Panc1 (cell line): Measurements from ENCODE around the gene ULBP3. TPM values are rescaled to one million over a fixed set of nuclear protein-coding genes. Genes with fewer than 3 reads are reported as not detected.

Experiments
- ATAC-seq: fragments of 200-7000 bp; cut with Tn5 transposase; 2 replicates; pipeline ENCODE4 v1.9.1; 2020; ENCODE audit warnings: mild to moderate bottlenecking, moderate library complexity
- BruUV-seq: library from RNA; stranded (reverse); fragments of 400-500 nt; replicated peaks from 2 replicates; lab custom pipeline; 2021; lab: Mats Ljungman, UMichigan
- CTCF ChIA-PET: fragments of 300-600 bp; sonication (Branson Sonifier 250); formaldehyde crosslinking; loops from one replicate; lab custom pipeline; 2022; ENCODE audit warnings: antibody characterized with exemption; lab: Charles Lee
- POLR2A ChIA-PET: fragments of 300-600 bp; sonication (Branson Sonifier 250); formaldehyde crosslinking; loops from one replicate; lab custom pipeline; 2022; ENCODE audit warnings: antibody characterized with exemption; lab: Charles Lee
- DNase-seq: peaks from one replicate; pipeline ENCODE4 v3.0.0-alpha.2; 2010; ENCODE audit warnings: low read depth, low spot score
- H3K27ac ChIP-seq: 2 replicates; pipeline ENCODE4 v1.5.1; 2011; ENCODE audit warnings: mild to moderate bottlenecking, low read length, inconsistent platforms
- H3K27me3 ChIP-seq: fragments of 200-500 bp; sonication (Bioruptor generic); 2 replicates; pipeline ENCODE4 v1.6.0; 2014; ENCODE audit warnings: low read length, inconsistent platforms; ENCODE audit not compliant: control insufficient read depth, insufficient read depth
- H3K36me3 ChIP-seq: fragments of 200-500 bp; sonication (Bioruptor generic); 2 replicates; pipeline ENCODE4 v1.5.1; 2014; ENCODE audit warnings: inconsistent platforms, mild to moderate bottlenecking, low read length, moderate library complexity; ENCODE audit not compliant: control insufficient read depth, insufficient read depth
- H3K4me1 ChIP-seq: 2 replicates; pipeline ENCODE4 v1.5.1; 2011; ENCODE audit warnings: inconsistent platforms, mild to moderate bottlenecking, low read length, moderate library complexity; ENCODE audit not compliant: control insufficient read depth, insufficient read depth
- H3K4me3 ChIP-seq, 2 experiments: 2 replicates each; pipeline ENCODE4 v1.5.1; 2011 to 2012; ENCODE audit warnings: low read depth in 2 of 2, low read length in 2 of 2, mild to moderate bottlenecking in 2 of 2, inconsistent platforms in 1 of 2, moderate library complexity in 1 of 2
- H3K9me3 ChIP-seq: fragments of 200-500 bp; sonication (Bioruptor generic); 2 replicates; pipeline ENCODE4 v1.5.1; 2014; ENCODE audit warnings: low read depth, mild to moderate bottlenecking, inconsistent platforms, low read length, moderate library complexity; ENCODE audit not compliant: control insufficient read depth, insufficient read depth
- POLR2AphosphoS5 ChIP-seq: IDR thresholded peaks from 2 replicates; pipeline ENCODE4 v1.6.1; 2012; ENCODE audit warnings: mild to moderate bottlenecking, low read depth, low read length, moderate library complexity
- SIN3A ChIP-seq: IDR thresholded peaks from 2 replicates; pipeline ENCODE4 v1.6.1; 2012; ENCODE audit warnings: low read depth, mild to moderate bottlenecking, low read length, moderate library complexity, borderline replicate concordance; ENCODE audit not compliant: insufficient read depth
- TCF7L2 ChIP-seq: IDR thresholded peaks from 2 replicates; pipeline ENCODE4 v1.6.1; 2011; ENCODE audit warnings: mild to moderate bottlenecking, low read depth, low read length, inconsistent platforms
- in situ Hi-C: cut with HindIII; loops from 2 replicates; pipeline ENCODE4 v1.10.0; 2016; ENCODE audit warnings: low sequenced_read_pairs, low pct_unique_long_range_greater_than_20kb
- intact Hi-C: fragments of 100-400 bp; cut with micrococcal nuclease; formaldehyde crosslinking; loops from one replicate; pipeline ENCODE4 v1.10.0; 2022; ENCODE audit not compliant: unreplicated experiment
- total RNA-seq: library from RNA; stranded (reverse); gene quantifications from one replicate; pipeline ENCODE4 v1.2.1, GENCODE V29; 2021; ENCODE audit not compliant: unreplicated experiment
- TF ChIP-seq, protein P1 (sequence below), 2 experiments: IDR thresholded peaks; 2 replicates each; pipeline ENCODE4 v1.6.1; 2011 to 2012; ENCODE audit warnings: low read depth in 2 of 2, control low read depth in 1 of 2, low read length in 1 of 2, mild to moderate bottlenecking in 1 of 2, moderate library complexity in 1 of 2; ENCODE audit not compliant: insufficient read depth in 1 of 2
- TF ChIP-seq, protein P2 (sequence below): fragments of 450-650 bp; IDR thresholded peaks from 2 replicates; pipeline ENCODE4 v1.5.1; 2017; ENCODE audit warnings: mild to moderate bottlenecking

ULBP3 gene
- total RNA-seq, 1 experiment from 2014 or later, result 2.4 TPM

DNA sequence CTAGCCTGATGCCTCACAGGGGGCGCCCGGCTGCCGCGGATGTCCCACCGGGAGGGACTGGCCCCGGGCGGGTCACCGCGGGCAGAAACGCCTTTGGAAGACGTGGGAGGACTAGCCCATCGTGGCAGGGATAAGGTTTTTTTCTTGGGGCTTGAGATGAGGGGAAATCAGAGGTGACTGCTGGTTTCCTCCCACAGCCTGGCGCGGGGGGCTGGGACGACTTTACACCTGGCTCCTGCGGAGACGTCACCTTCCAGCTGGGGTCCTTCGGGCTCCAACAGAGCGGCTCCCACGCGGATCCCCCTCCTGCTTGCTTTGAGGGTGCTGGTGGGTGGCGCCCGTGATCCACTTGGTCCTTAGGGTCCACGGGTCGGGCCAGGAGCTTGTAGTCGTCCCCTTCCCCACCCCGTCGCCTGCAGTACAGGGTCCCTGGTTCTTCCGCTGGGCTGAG lies 11.4 kb downstream of the ULBP3 start:
- in situ Hi-C loops, result no loop called here
- no TSS peak for BruUV-seq

DNA sequence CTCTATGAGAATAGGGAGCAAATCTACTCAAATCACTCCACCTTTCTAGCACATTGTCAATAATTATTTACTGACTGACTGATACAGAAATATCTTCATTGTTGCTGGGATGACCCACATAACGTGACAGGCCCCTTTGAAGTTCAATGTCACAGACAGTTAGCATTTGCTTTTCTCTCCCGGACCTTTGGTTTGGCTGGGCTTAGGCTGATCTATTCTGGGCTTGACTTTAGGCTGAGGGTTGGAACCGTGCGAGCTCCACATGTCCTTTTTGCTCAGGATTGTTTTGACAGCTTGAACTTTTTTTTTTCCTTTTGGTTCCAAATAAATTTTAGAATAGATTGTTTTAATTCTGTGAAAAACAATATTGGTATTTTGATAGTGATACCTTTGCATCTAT lies 12.0 kb downstream of the ULBP3 start:
- Histone ChIP-seq H3K9me3 (no peaks in the 10 kb centered on the region), H3K4me3 (no peak overlapping the region), H3K27me3 (peaks cover 18% of the 10 kb centered on the region), H3K36me3 (no peaks in the 10 kb centered on the region), H3K4me1 (no peaks in the 10 kb centered on the region), H3K27ac (no peak overlapping the region)
- DNase-seq (no peak), ATAC-seq (no peak)
- intact Hi-C loops (no loop called here), in situ Hi-C loops (no loop called here)
- BruUV-seq, result no TSS peak
- ChIA-PET CTCF (no interaction called here), POLR2A (interaction anchor here (0.5 to 0.7 kb wide), 3 partner anchors 490 to 851 kb away, joined by 3 to 6 read pairs (median 6); no protein-coding TSS in a partner anchor)
- TF ChIP-seq, protein P1, sequence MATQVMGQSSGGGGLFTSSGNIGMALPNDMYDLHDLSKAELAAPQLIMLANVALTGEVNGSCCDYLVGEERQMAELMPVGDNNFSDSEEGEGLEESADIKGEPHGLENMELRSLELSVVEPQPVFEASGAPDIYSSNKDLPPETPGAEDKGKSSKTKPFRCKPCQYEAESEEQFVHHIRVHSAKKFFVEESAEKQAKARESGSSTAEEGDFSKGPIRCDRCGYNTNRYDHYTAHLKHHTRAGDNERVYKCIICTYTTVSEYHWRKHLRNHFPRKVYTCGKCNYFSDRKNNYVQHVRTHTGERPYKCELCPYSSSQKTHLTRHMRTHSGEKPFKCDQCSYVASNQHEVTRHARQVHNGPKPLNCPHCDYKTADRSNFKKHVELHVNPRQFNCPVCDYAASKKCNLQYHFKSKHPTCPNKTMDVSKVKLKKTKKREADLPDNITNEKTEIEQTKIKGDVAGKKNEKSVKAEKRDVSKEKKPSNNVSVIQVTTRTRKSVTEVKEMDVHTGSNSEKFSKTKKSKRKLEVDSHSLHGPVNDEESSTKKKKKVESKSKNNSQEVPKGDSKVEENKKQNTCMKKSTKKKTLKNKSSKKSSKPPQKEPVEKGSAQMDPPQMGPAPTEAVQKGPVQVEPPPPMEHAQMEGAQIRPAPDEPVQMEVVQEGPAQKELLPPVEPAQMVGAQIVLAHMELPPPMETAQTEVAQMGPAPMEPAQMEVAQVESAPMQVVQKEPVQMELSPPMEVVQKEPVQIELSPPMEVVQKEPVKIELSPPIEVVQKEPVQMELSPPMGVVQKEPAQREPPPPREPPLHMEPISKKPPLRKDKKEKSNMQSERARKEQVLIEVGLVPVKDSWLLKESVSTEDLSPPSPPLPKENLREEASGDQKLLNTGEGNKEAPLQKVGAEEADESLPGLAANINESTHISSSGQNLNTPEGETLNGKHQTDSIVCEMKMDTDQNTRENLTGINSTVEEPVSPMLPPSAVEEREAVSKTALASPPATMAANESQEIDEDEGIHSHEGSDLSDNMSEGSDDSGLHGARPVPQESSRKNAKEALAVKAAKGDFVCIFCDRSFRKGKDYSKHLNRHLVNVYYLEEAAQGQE (IDR thresholded peaks at IDR 0.05; ENCODE audit: insufficient read depth in 1 of 2, low read depth in 2 of 2, low read length in 1 of 2), result no peak
- TF ChIP-seq SIN3A (no peak), TCF7L2 (no peak), POLR2AphosphoS5 (no peak)
- TF ChIP-seq, protein P2, sequence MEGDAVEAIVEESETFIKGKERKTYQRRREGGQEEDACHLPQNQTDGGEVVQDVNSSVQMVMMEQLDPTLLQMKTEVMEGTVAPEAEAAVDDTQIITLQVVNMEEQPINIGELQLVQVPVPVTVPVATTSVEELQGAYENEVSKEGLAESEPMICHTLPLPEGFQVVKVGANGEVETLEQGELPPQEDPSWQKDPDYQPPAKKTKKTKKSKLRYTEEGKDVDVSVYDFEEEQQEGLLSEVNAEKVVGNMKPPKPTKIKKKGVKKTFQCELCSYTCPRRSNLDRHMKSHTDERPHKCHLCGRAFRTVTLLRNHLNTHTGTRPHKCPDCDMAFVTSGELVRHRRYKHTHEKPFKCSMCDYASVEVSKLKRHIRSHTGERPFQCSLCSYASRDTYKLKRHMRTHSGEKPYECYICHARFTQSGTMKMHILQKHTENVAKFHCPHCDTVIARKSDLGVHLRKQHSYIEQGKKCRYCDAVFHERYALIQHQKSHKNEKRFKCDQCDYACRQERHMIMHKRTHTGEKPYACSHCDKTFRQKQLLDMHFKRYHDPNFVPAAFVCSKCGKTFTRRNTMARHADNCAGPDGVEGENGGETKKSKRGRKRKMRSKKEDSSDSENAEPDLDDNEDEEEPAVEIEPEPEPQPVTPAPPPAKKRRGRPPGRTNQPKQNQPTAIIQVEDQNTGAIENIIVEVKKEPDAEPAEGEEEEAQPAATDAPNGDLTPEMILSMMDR, result no peak

More for the DNA sequence above, 11.4 kb downstream of the ULBP3 start:
- Histone ChIP-seq H3K4me1 (no peaks in the 10 kb centered on the region), H3K27me3 (peaks cover 18% of the 10 kb centered on the region), H3K27ac (no peak overlapping the region), H3K4me3 (no peak overlapping the region), H3K9me3 (no peaks in the 10 kb centered on the region), H3K36me3 (no peaks in the 10 kb centered on the region)
- ATAC-seq (no peak), DNase-seq (no peak)
- POLR2A ChIA-PET, result interaction anchor here (0.5 to 0.7 kb wide), 2 partner anchors 490 to 677 kb away, joined by 3 to 6 read pairs; no protein-coding TSS in a partner anchor
- TF ChIP-seq POLR2AphosphoS5, result no peak
- TF ChIP-seq SIN3A, result no peak
- TF ChIP-seq, protein P2, result no peak
- no peak for TF ChIP-seq TCF7L2
- TF ChIP-seq, protein P1 (IDR thresholded peaks at IDR 0.05; ENCODE audit: insufficient read depth in 1 of 2, low read depth in 2 of 2, low read length in 1 of 2), result no peak
- intact Hi-C loops, result no loop called here
- CTCF ChIA-PET, result no interaction called here
